Stimulated activated memory B cell treated with anti-CD40 and anti-IgM and Interleukin-4, amounts not matched to agents 10 μg/mL and 1 μg/mL and 100 μg/mL, for 72 hours (primary cell): ENCODE measurements around the gene PSMC3.

Source experiments
- ATAC-seq: fragments of 150-1000 bp; cut with Tn5 transposase; 2 replicates; pipeline ENCODE4 v1.10.0; 2021
- H3K27ac Mint-ChIP-seq: one replicate; pipeline ENCODE4 v1.8.0; 2022; ENCODE audit warnings: mild to moderate bottlenecking, mixed read lengths
- H3K27me3 Mint-ChIP-seq: one replicate; pipeline ENCODE4 v1.8.0; 2022; ENCODE audit warnings: mixed read lengths
- H3K36me3 Mint-ChIP-seq: one replicate; pipeline ENCODE4 v1.8.0; 2022; ENCODE audit warnings: mixed read lengths
- H3K4me1 Mint-ChIP-seq: one replicate; pipeline ENCODE4 v1.8.0; 2022; ENCODE audit warnings: mixed read lengths
- H3K4me3 Mint-ChIP-seq: one replicate; pipeline ENCODE4 v1.8.0; 2022; ENCODE audit warnings: mild to moderate bottlenecking, moderate library complexity, mixed read lengths
- H3K9me3 Mint-ChIP-seq: one replicate; pipeline ENCODE4 v1.8.0; 2022; ENCODE audit warnings: mixed read lengths

PSMC3 gene

DNA sequence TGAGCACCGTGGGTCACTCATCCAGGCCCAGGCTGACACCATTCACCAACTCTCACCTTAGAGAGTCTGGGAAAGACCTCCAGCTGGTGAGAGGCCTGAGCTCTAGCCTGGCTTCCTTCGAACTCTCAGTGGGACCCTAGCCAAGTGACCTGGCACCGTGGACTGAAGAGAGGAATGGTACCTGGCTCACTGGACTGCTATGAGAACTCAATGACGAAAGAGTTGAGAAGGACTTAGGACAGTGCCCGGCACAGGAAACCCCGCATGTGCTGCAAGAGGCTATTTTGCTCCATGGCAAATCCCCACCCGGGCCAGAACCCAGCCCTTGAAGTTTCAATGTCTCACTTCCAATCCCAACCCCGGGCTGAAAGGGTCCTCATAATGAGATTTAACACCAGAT lies 23.3 kb upstream of the PSMC3 start:
- H3K36me3 Mint-ChIP-seq = no peaks in the 10 kb centered on the region
- H3K4me3 Mint-ChIP-seq = no peak overlapping the region
- H3K4me1 Mint-ChIP-seq = peaks cover 8% of the 10 kb centered on the region
- no peak for ATAC-seq
- no peaks in the 10 kb centered on the region for H3K9me3 Mint-ChIP-seq
- no peaks in the 10 kb centered on the region for H3K27me3 Mint-ChIP-seq
- H3K27ac Mint-ChIP-seq = no peak overlapping the region

DNA sequence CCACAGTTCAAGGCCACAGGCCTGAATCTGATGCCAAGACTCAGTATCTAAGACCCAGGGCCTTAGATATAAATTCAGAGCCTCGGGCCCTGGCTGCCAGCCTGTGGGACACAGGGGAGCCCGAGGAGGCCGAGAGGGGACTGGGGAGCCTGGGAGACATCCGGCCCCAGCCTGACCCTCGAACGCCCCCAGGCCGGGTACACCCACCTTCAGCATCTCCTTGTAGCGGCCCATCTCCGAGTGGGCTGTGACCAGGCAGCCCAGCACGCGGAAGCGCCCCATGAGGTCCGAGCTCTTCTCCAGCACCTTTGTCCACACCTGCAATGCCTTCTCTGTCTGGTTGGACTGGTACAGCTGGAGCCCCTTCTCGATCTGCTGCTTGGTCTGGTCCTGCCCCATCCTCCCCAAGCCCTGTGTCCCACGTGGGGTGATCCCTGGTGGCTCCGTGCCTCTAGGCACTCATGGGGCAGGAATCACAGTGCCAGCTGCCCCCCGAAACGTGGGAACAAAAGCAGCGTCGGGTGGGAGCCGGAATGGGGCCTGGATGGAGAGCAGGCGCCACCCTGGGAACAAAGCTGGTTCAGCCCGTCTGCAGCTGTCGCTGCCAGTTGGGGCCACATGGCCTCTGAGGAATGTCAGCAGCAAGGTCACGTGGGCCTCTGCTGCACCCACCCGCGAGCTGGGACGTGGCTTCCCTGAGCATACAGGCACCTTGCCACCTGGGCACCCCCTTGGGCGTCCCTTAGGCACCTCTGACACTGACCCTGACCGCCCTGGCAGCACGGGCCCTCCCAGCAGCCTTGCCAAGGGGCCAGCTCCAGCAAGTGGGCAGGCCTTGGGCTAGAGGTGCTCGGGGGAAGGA lies 22.6 kb upstream of the PSMC3 start, which contains the start of gene RAPSN:
RAPSN (minus strand) TSS at position 571 of the 862 bp plus-strand sequence; CDS start at position 399, 172 bp downstream.
- ATAC-seq = no peak
- Mint-ChIP-seq H3K27ac (no peak within 1 kb of the TSS), H3K27me3 (no peaks in the 10 kb centered on the region), H3K4me1 (peaks cover under 1% of the 10 kb centered on the region), H3K4me3 (no peak within 1 kb of the TSS), H3K9me3 (no peaks in the 10 kb centered on the region), H3K36me3 (no peaks in the 10 kb centered on the region)

DNA sequence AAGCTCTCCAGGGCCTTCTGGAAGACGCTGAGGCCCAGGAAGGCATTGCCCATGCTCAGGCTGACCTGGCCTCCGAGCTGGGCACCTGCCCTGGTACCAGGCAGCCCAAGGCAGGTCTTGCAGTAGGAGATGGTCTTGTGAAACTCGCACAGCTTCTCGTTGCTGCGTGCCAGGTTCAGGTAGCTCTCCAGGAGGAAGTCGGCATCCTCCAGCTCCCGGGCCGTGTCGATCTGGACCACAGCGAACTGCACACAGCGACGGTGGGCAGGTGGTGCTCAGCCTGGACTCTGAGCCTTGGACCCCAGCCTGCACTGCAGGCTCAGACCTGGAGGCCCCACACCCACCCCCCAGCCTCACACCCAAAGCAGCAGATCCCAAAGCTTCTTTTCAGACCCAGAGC lies 21.7 kb upstream of the PSMC3 start:
- ATAC-seq = no peak
- no peaks in the 10 kb centered on the region for H3K4me1 Mint-ChIP-seq
- H3K27ac Mint-ChIP-seq = no peak overlapping the region
- no peaks in the 10 kb centered on the region for H3K27me3 Mint-ChIP-seq
- no peaks in the 10 kb centered on the region for H3K36me3 Mint-ChIP-seq
- H3K9me3 Mint-ChIP-seq = no peaks in the 10 kb centered on the region
- no peak overlapping the region for H3K4me3 Mint-ChIP-seq

DNA sequence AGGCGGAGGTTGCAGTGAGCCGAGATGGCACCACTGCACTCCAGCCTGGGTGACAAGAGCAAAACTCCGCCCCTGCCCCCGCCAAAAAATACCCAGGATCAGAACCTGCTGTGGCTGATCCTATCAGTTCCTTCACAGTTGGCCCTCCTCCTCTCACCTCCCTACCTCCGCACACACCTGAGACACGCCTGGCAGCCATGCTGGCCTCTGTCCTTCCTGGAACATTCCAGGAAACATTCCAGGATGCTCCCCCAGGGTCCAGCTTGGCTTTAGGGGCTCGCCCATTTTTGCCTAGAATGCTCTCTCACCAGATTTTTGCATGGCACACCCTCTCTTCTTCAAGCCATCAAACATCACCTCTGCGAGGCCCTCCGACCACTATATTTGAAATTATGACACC lies 20.6 kb upstream of the PSMC3 start:
- no peaks in the 10 kb centered on the region for H3K27me3 Mint-ChIP-seq
- no peak overlapping the region for H3K4me3 Mint-ChIP-seq
- ATAC-seq = no peak
- H3K9me3 Mint-ChIP-seq = no peaks in the 10 kb centered on the region
- H3K36me3 Mint-ChIP-seq = no peaks in the 10 kb centered on the region
- no peaks in the 10 kb centered on the region for H3K4me1 Mint-ChIP-seq
- no peak overlapping the region for H3K27ac Mint-ChIP-seq

DNA sequence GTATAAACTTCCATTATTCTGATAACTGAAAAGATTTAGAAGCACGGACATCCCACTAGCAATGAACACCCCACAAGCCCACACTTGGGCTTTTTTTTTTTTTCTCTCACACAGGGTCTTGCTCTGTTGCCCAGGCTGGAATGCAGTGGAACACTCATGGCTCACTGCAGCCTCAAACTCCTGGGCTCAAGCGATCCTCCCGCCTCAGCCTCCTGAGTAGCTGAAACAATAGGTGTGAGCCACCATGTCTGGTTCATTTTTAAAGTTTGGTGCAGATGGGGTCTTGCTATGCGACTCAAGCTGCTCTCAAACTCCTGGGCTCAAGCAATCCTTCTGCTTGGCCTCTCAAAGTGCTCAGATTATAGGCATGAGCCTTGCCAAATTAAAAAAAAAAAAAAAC lies 19.6 kb upstream of the PSMC3 start:
- Mint-ChIP-seq H3K36me3 (no peaks in the 10 kb centered on the region), H3K9me3 (no peaks in the 10 kb centered on the region), H3K27me3 (no peaks in the 10 kb centered on the region), H3K4me3 (no peak overlapping the region), H3K27ac (no peak overlapping the region), H3K4me1 (no peaks in the 10 kb centered on the region)
- ATAC-seq = no peak

DNA sequence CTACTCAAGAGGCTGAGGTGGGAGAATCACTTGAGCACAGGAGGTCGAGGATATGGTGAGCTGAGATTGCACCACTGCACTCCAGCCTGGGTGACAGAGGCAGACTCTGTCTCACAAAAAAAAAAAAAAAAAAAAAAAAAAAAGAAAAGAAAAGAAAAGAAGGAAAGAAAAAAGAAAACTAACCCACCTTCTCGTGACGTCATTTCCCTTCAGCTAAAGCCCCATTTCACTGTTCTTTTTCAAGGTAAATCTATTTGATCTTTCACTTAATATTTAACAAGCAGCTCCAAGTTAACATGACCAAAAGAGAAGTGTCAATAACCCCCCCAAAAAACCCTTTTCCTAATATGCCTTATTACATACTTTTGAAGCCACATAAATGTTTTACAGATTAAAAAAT lies 17.6 kb upstream of the PSMC3 start:
- Mint-ChIP-seq H3K27ac (no peak overlapping the region), H3K4me3 (no peak overlapping the region), H3K9me3 (no peaks in the 10 kb centered on the region), H3K4me1 (no peaks in the 10 kb centered on the region), H3K36me3 (no peaks in the 10 kb centered on the region), H3K27me3 (no peaks in the 10 kb centered on the region)
- ATAC-seq = no peak

DNA sequence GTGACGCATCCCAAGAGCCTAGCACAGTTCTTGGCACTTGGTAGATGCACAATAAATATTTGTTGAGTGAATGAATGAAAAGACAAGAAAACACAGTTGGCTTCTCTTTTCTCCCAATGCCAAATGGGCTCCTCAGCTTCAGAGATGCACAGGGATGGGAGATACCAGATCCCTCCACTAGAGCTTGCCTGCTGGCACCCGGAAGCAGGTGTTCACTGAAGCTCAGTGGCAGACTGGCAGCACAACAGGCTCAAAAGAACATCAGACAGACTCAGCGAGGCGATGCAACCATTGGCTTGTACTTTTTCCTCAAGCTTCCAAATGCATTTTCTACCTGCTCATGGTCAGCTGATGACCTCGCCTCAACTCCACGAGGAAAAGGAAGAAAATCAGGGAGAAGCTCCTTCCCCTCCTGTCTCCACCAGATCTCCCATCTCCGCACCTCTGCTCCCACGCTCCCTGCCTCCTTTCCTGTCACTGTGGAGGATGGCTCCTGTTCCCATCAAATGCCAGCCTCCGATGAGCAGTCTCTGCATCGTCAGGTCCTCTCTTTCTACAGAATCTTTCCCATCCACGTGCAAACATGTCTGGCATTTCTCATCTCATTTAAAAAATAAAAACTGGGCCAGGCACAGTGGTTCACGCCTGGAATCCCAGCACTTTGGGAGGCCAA lies 16.9 kb upstream of the PSMC3 start:
- no peaks in the 10 kb centered on the region for H3K9me3 Mint-ChIP-seq
- H3K36me3 Mint-ChIP-seq = no peaks in the 10 kb centered on the region
- no peak for ATAC-seq
- H3K27ac Mint-ChIP-seq = no peak overlapping the region
- H3K4me1 Mint-ChIP-seq = no peaks in the 10 kb centered on the region
- H3K27me3 Mint-ChIP-seq = no peaks in the 10 kb centered on the region
- no peak overlapping the region for H3K4me3 Mint-ChIP-seq

DNA sequence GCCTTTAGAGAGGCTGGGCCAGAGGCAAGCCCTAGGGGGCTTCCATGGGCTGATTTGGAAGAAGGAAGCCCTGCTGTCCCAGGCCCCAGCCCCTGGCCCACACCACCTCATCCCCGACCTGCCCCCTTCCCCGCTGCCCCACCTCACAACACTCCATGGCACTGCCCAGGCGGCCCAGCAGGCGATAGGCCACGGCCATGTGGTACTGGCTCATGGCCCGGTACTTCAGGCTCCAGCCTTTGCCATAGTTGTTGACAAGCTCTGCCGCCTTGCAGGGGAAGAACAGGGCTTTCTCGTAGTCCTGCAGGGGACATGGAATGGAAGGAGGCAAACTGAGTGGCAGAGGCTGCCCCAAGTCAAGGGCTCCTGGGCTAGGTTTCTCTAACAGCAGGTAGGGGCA lies 16.3 kb upstream of the PSMC3 start:
- H3K27me3 Mint-ChIP-seq = no peaks in the 10 kb centered on the region
- H3K9me3 Mint-ChIP-seq = no peaks in the 10 kb centered on the region
- H3K27ac Mint-ChIP-seq = no peak overlapping the region
- ATAC-seq = no peak
- no peaks in the 10 kb centered on the region for H3K4me1 Mint-ChIP-seq
- H3K36me3 Mint-ChIP-seq = no peaks in the 10 kb centered on the region
- no peak overlapping the region for H3K4me3 Mint-ChIP-seq

DNA sequence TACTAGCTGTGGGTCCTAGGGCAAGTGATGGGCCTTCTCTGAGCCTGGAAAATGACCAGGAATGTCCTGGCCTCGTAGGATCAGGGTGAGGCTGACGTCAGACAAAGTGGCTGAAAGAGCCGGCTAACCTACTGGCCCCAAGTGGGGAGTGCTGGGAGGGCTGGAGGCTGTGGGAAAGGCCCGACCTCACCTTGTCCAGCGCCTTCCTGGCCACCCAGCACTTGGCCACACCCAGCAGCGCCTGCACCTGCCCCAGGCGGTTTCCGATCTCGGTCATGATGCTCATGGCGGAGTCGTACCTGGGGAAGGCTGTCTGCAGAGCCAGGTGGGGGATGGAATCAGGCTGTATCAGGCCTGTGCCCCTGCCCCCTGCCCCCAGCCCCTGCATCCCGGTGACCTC lies 15.2 kb upstream of the PSMC3 start:
- H3K27ac Mint-ChIP-seq = no peak overlapping the region
- no peak for ATAC-seq
- H3K4me1 Mint-ChIP-seq = no peaks in the 10 kb centered on the region

DNA sequence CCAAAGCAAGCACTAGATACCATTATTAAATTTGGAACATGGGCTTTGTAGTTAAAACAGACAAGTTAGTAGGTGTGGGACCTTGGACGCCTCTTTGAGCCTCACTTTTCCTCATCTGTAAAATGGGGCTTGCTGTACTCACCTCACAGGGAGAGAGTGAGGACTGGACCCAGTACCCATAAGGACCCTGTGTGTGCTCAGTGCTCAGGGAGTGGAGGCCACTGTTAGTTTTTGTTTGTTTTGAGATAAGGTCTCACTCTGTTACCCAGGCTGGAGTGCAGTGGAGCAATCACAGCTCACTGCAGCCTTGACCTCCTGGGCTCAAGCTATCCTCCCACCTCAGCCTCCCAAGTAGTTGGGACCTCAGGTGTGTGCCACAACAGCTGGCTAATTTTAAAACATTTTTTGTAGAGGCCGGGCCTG lies 13.8 kb upstream of the PSMC3 start:
- H3K27ac Mint-ChIP-seq = no peak overlapping the region
- H3K27me3 Mint-ChIP-seq = no peaks in the 10 kb centered on the region
- no peak for ATAC-seq
- no peaks in the 10 kb centered on the region for H3K9me3 Mint-ChIP-seq
- no peaks in the 10 kb centered on the region for H3K36me3 Mint-ChIP-seq
- H3K4me3 Mint-ChIP-seq = no peak overlapping the region
- H3K4me1 Mint-ChIP-seq = no peaks in the 10 kb centered on the region

More for the DNA sequence above, 15.2 kb upstream of the PSMC3 start:
- H3K9me3 Mint-ChIP-seq = no peaks in the 10 kb centered on the region
- no peaks in the 10 kb centered on the region for H3K27me3 Mint-ChIP-seq
- H3K4me3 Mint-ChIP-seq = no peak overlapping the region
- no peaks in the 10 kb centered on the region for H3K36me3 Mint-ChIP-seq

DNA sequence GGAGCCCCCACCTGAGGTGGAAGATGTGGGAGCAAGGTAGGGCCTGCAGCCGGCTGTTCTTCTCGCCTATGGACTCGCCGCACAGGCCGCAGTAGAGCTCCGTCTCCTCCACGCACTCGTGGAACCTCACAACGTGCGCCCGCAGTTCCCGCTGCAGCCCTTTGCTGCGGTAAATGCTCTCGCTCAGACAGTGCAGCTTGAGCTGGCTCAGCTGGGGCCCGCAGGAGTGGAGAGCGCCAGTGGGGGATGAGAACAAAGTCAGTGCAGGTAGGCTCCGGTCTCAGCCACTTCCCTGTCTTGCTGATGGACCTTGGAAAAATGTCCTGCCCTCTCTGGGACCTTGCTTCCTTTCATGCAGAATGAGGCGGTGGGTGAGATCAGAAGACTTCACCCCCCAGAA lies 12.5 kb upstream of the PSMC3 start:
- Mint-ChIP-seq H3K9me3 (no peaks in the 10 kb centered on the region), H3K4me3 (no peak overlapping the region), H3K27ac (no peak overlapping the region), H3K36me3 (no peaks in the 10 kb centered on the region), H3K27me3 (no peaks in the 10 kb centered on the region), H3K4me1 (no peaks in the 10 kb centered on the region)
- no peak for ATAC-seq

DNA sequence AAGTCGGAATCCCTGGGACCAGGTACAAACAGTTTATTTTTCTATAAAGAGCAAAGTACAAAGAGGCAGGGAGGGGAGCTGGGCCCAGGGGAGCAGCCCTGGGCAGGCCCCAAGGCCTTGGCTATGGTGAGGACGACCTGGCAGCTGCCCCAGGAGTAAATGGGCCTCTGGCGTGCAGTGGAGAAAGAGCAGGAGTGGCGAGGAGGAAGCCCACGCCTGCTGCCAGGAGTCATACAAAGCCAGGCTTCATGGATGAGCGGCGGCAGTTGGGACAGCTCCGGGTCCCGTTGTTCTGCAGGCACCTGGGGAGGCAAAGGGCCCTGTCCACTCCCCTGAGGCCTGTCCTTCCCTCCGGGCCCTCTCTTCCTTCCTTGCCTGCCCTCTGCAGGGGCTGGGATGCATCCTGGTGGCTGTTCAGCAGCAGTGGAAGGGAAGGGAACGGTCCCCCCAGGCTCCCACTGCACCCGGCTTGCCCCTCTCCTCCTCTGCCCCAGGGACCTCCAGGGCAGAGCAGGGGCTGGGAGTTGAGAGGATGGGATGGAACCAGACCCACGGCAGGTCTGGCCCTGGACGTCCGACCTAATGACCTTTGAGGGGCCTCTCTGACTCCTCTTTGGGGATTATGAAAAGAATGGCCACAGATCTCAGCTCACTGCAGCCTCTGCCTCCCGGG lies 11.6 kb upstream of the PSMC3 start:
- no peak for ATAC-seq
- Mint-ChIP-seq H3K9me3 (no peaks in the 10 kb centered on the region), H3K4me1 (no peaks in the 10 kb centered on the region), H3K4me3 (no peak overlapping the region), H3K27ac (no peak overlapping the region), H3K27me3 (no peaks in the 10 kb centered on the region), H3K36me3 (no peaks in the 10 kb centered on the region)

DNA sequence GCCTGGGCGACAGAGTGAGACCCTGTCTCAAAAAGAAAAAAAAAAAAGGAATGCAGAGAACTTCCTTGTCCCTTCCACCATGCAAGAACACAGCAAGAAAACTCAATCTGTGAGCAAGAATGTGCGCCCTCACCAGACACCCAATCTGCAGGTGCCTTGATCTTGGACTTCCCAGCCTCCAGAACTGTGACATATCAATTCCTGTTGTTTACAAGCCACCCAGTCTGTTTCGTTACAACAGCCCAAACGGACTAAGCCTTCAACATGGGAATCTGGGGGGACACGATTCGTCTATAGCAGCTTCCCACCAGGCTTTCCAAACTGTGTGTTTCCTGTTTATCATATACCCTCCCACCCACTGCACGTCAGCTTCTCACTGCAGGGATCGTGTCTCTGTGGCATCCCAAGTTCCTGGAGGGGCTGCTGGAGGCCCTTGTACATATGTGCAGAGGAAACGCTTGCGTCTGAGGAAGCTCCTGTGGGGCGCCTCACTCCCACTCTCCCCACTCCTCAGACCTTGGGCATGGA lies 11.0 kb upstream of the PSMC3 start:
- no peak overlapping the region for H3K27ac Mint-ChIP-seq
- no peaks in the 10 kb centered on the region for H3K4me1 Mint-ChIP-seq
- no peak overlapping the region for H3K4me3 Mint-ChIP-seq
- H3K9me3 Mint-ChIP-seq = no peaks in the 10 kb centered on the region
- no peaks in the 10 kb centered on the region for H3K27me3 Mint-ChIP-seq
- no peak for ATAC-seq
- no peaks in the 10 kb centered on the region for H3K36me3 Mint-ChIP-seq

DNA sequence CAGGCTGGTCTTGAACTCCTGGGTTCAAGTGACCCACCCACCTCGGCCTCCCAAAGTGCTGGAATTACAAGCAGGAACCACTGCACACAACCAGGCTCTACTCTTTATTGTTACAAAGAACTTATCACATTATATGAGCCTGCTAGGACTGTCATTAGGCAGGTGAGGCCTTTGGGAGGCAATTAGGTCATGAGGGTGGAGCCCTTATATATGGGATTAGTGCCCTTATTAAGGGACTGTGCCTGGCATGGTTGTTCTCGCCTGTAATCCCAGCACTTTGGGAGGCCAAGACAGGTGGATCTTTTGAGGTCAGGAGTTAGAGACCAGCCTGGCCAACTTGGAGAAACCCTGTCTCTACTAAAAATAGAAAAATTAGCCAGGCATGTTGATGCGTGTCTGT lies 10.5 kb upstream of the PSMC3 start:
- no peaks in the 10 kb centered on the region for H3K36me3 Mint-ChIP-seq
- no peak for ATAC-seq
- H3K4me3 Mint-ChIP-seq = no peak overlapping the region
- H3K4me1 Mint-ChIP-seq = no peaks in the 10 kb centered on the region
- H3K27ac Mint-ChIP-seq = no peak overlapping the region
- no peaks in the 10 kb centered on the region for H3K27me3 Mint-ChIP-seq
- H3K9me3 Mint-ChIP-seq = no peaks in the 10 kb centered on the region

DNA sequence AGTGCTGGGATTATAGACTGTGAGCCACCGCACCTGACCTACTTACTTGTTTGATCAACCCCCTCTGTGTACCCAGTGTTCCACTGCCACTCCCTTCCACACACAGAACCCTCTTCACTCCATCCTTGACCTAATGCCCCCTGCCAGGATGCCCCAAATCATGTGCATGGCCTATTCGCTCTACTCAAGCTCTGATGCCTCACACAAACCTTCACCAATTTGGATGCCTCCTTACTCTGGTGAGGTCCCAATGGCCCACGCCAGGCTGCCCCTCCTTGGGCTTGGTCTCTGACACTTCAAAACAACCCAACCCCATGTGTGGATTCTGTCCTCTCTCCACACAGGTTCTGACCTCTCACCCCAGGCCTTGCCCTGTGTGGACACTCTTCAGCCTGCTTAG lies 9.4 kb upstream of the PSMC3 start:
- Mint-ChIP-seq H3K27me3 (no peaks in the 10 kb centered on the region), H3K4me1 (no peaks in the 10 kb centered on the region), H3K36me3 (no peaks in the 10 kb centered on the region), H3K27ac (no peak overlapping the region), H3K4me3 (no peak overlapping the region), H3K9me3 (no peaks in the 10 kb centered on the region)
- ATAC-seq = no peak
